ENCODE measurements around the gene MRPL20. TPM values are rescaled to one million over a fixed set of nuclear protein-coding genes. Genes with fewer than 3 reads are reported as not detected.
"Not testable (repeated sequence)": the region's sequence is repeated elsewhere in the genome, so short reads cannot be mapped to it uniquely, and the experiment has no call there.

MRPL20 gene
- polyA plus RNA-seq, 3 donors = 110 to 228 (median 190) TPM

DNA sequence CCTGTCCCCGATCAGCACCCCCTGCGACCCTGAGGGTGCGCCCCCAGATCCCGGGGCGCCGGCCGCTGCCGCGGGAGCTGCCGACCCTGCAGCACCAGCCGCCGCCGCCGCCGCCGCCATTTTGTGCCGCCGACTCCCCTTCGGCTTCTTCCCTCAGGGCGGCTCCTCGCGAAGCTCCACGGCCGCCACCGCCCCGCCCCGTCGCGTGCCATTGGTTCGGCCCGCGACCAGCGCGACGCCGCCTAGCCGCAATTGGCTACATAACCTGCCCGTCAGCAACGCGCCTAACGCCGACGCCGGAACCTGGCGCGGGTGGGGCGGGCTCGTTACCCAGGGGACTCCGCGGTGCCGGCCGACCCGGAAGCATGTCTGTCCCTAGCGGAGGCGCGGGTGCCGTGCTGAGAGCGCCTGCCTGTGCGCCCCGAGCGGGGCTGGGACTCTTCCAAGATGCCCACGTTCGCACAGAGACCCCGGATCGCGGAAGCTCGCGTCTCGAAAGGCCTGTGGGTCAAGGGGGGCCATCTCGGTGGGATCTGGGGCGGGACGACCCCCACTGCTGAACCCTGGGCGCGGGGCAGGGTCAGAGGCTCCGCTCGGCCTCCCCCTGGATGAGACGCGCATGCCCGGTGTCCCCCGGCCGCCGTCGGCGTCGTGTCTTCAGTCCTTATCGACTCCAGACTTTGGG is 7.8 kb downstream of the MRPL20 start, which contains the start of gene CCNL2:
TSS of gene CCNL2 (minus strand) at position 149 of the 685 bp plus-strand sequence. CDS start at position 120, 29 bp downstream.
- peak within 1 kb of the TSS; percentile 75 for H3K27ac ChIP-seq (ENCODE audit: low read depth, low read length)
- WGBS, 3 donors = 0 to 1% (median 0%) methylated on average over 70 to 85 of the region's 86 CpGs

DNA sequence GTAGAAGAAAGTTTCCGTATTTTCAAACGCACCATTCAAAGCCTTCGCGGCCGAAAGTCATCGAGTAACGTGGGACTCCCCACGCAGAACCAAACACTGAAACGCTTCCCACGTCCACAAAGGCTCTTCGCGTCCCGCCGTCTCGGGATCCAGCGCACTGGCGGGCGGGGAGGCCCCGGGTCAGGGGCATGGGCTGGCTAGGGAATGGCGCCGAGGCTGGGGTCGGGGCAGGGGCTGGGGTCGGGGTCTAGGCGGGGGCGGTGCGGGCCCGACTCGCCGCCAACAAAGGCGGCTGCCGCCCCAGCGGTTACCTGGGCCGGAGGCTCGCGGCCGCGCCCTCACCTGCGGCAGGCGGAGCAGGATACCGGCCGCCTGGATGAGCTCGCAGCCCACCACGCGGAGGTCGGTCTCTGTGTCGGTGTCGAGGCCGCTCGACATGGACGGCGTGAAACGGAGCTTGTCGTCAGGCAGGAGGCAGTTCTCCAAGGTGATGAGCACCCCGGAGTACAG is 8.4 kb downstream of the MRPL20 start:
- 0% methylated on average over 46 to 54 of the region's 54 CpGs for WGBS, 3 donors
- no peak overlapping the region for H3K27ac ChIP-seq (ENCODE audit: low read depth, low read length)

DNA sequence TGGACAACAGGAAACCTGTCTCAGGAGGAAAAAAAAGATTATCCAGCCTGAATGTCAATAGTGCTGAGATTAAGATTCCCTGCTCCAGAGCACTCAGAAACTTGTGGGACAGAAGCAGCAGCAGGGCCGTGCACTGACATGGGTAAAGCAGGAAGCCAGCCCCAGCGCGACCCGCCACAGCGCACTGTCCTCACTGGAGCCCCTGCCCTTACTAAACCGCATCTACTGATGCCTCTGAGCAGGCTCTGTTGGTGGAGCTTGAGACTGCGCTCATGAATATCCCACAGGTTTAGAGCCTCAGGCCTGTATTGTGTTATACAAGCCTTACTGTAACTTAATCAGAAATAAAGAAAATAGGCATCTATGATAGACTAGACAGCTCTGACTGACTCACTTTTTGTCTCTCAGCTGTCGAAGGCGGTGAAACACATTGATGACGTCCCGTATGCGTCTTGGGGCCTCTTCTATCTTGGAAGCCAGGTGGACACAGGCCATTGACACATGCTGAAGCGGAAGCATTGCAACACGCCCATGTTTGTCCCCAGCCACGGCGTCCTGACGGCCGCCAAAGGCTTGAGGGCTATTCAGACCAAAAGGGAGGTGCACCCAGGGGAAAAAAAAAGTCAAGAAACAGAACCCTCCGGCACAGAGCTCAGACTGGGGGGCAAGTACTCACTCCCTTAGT is 9.1 kb downstream of the MRPL20 start:
- 41 to 49% (median 44%) methylated on average over 17 to 19 of the region's 19 CpGs for whole genome bisulfite sequencing, 3 donors
- no peak overlapping the region for H3K27ac ChIP-seq (ENCODE audit: low read depth, low read length)

DNA sequence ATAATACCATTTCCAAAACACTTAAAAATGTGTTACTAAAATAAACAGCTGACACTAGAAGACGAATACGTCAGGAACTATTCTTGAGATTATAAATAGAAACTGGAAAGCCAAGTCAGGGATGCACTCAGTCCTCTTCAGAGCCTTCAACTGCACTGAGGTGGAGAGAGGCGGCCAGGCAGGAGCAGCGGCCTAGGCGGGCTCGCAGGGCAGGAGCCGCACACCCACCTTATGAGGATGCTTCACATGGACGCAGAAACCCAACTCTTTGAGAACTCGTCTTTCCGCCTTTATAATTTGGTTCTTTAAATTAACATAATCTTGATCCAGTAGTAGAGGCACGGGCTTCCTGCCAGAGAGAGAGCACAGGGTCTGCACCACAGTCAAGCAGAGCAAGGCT is 11.9 kb downstream of the MRPL20 start:
- H3K27ac ChIP-seq (ENCODE audit: low read depth, low read length) = no peak overlapping the region
- WGBS, 3 donors = 87 to 93% (median 92%) methylated on average over 11 of the region's 11 CpGs

DNA sequence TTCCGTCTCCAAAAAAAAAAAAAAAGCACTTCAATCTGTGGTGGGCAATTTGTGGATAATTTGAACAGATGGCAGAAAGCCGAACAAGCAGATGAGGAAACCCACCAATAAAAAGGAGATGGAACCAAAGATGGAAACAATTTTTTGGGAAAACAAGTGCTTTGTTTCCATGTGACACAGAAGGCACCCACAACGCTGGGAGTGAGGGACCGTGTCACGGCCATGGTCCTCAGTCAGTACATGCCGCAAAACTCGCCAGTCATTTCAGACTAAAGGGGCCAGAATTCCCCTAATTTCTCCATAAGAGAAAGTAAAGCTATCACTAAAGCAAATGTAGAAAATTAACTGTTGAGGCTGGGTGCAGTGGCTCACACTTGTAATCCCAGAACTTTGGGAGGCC is 13.0 kb downstream of the MRPL20 start:
- WGBS, 3 donors = 92 to 98% (median 97%) methylated on average over 7 of the region's 7 CpGs
- no peak overlapping the region for H3K27ac ChIP-seq (ENCODE audit: low read depth, low read length)

DNA sequence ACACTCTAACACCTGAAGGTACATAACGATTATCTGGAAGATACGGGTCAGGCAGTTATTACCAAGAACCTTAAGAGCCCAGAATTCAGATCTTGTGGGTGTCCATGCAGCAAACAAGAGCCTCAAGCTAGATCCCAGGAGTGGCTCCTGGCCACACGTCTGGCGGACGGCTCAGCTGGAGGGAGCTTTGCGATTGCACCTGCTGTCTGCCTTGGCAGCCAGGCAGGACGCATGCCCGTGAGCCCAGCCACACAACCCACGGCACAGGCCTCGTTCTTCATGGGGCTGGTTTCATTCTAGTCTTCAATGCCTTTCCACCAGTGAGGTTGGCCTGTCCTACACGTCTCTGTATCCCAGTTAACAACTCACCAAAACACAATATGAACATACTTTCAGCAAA is 13.7 kb downstream of the MRPL20 start:
- WGBS, 3 donors = 88 to 95% (median 91%) methylated on average over 11 of the region's 11 CpGs
- H3K27ac ChIP-seq (ENCODE audit: low read depth, low read length) = no peak overlapping the region

DNA sequence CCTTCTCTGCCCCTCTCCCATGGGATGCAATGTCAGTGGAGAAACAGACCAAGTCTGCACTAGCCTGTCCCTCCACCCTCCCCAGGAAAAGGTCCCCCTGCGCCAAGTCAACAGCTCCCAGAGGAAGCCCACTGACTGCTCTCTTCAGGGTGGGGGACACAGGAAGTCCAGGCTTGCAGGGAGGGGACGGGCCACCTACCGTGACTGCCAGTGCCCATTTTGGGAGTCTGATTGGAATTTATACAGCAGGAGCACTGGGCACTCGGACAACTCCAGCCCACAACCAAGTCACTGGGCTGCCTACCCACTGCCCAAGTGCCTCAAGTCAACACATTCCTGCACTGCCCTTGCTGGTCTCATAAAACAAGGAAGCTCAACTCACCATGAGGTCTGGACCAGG is 14.1 kb downstream of the MRPL20 start:
- no peak overlapping the region for H3K27ac ChIP-seq (ENCODE audit: low read depth, low read length)
- WGBS, 3 donors = 85 to 94% (median 93%) methylated on average over 4 of the region's 4 CpGs

DNA sequence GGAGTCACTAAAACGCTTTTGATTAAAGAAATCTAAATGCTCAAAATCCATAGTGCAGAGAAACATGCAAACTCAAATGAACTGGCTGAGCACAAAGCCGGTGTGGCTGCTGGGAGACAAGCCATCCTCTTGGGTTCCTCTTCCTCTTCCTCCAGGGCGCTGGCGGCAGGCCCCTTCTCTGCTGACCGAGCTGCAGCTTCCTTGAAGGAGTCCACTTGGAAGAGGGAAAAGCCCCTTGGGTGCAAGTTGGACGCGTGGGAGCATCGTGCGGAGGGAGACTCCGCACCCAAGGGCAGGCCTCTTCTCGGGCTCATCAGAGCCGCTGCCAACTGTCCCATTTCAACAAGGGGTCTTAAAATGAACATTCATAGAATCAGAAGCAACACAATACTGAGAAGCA is 15.9 kb downstream of the MRPL20 start:
- no peak overlapping the region for H3K27ac ChIP-seq (ENCODE audit: low read depth, low read length)
- WGBS, 3 donors = 72 to 88% (median 73%) methylated on average over 12 of the region's 12 CpGs

DNA sequence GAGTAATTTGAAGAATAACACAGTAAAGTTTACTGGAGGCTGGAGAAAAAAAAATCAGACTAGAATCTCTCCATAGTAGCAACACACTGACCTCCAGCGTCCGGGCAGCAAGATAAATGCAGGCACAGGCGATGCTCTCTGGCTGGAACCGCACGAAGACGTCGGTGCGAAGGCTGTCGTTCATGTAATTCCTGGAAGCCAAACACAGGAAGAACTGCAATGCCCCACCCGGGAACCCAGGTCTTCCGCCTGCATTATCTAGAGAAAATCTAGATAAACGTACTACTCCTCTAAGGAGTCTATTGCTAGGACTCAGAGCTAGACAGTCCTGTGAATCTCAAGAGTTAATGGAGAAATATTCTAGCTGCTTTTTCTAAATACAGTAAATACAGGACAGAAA is 16.4 kb downstream of the MRPL20 start:
- WGBS, 3 donors = 79 to 84% (median 83%) methylated on average over 12 of the region's 12 CpGs
- no peak overlapping the region for H3K27ac ChIP-seq (ENCODE audit: low read depth, low read length)

DNA sequence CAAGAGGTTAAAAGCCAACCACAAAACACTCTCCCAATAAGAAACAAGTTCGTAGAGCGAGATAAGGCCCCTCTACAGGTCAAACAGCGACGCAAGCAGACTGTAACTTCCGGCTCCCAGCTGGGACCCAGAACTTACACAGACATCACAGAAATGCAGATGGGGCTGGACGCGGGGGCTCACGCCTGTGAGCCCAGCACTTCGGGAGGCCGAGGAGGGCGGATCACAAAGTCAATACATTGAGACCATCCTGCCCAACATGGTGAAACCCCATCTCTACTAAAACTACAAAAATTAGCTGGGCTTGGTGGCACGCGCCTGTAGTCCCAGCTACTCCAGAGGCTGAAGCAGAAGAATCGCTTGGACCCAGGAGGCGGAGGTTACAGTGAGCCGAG is 19.0 kb downstream of the MRPL20 start:
- 94 to 99% (median 97%) methylated on average over 16 of the region's 16 CpGs for WGBS, 3 donors
- H3K27ac ChIP-seq (ENCODE audit: low read depth, low read length) = no peak overlapping the region

DNA sequence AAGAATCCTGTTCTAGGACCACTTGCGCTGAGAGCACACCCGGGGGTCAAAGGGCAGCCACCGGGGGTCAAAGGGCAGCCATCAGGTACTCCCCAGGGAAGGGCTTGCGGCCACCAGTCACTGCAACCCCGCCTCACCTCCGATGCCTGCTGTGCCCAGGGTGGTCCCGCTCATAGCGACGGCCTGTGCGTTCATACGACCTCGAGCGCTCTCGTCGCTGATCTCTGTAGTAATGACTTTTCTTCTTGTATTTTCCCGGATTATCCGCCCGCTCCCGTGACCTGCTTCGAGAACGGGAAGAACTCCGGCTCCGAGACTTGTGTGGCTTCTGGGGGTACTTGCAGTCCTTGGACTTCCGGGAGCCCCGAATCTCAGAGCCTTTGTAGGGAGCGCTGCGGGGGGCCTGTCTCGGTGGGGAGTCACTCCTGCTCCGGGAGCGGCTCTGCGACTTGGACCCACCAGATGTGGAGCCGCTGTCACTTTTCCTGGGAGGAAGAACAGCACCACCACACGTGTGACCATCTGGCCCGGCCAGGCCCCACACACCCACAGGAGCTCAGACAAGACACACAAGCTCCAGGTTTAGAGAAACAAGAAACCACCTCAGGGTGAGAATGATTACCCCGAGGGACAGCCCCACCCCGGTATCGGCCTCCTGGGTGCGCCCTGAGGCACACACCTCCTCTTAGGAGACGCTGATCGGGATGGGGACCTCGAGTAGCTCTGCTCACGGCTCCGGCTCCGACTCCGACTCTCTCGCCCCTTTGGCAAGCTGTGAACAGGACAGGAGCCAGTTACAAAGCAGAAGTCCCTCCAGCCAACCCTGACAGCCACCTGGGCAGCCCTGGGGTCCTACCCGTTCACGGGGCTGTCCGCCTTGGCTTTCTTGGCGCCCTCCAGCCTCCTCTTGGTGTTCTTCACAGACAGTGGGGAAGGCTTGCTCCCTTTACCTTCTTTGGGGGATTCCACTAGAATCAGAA is 19.7 kb downstream of the MRPL20 start:
- 96% methylated on average over 50 of the region's 50 CpGs for whole genome bisulfite sequencing, 3 donors
- H3K27ac ChIP-seq (ENCODE audit: low read depth, low read length) = no peak overlapping the region

DNA sequence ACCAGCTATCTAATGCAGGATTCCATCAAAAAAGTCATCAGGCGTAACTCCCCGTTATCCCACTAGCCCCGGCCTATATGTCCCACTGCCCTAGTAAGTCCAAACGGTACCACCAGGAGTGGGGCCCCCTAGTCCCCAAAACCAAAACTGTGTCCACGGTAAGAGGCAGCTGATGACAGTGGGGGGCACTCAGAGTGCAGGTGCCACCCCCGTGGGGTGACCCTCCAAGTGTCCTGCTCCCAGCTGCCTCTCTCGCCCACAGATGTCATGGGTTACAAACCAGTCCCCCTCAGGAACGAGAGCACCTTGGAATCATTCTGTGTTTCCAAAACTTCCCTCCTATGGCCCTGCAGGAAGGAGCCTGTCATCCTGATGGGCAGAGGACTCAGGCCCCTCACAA is 21.2 kb downstream of the MRPL20 start:
- 89 to 93% (median 89%) methylated on average over 8 of the region's 8 CpGs for WGBS, 3 donors
- no peak overlapping the region for H3K27ac ChIP-seq (ENCODE audit: low read depth, low read length)

DNA sequence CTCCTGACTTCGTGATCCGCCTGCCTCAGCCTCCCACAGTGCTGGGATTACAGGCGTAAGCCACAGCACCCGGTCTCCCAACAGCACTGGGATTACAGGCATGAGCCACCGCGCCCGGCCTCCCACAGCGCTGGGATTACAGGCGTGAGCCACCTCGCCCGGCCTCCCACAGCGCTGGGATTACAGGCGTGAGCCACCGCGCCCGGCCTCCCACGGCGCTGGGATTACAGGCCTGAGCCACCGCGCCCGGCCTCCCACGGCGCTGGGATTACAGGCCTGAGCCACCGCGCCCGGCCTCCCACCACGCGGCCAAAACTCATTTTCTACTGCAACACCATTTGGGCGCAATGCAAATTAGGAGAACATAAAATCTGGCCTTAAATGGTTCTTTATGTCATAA is 21.8 kb downstream of the MRPL20 start:
- WGBS, 3 donors = 95% methylated on average over 29 of the region's 29 CpGs
- H3K27ac ChIP-seq (ENCODE audit: low read depth, low read length) = not testable (repeated sequence)

DNA sequence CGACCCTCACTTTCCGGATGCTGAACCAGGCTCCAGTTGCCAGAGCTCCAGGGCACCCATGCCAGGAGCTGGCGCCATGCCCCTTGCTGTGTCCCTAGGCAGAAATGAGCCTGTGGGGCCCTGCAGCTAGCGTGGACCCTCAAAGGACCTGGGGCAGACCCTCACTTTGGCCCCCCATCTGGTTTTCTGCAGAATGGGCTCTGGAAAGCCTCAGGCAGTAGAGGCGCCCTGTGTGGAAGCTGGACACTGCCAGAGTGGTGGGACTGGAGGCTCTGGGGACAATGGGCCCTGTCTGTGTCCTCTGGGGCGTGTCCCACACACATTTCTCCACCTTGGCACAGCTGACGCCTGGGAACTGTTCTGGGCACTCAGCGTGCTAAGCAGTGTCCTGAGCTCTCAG is 25.8 kb downstream of the MRPL20 start:
- no peak overlapping the region for H3K27ac ChIP-seq (ENCODE audit: low read depth, low read length)
- 80 to 84% (median 83%) methylated on average over 8 of the region's 8 CpGs for WGBS, 3 donors

DNA sequence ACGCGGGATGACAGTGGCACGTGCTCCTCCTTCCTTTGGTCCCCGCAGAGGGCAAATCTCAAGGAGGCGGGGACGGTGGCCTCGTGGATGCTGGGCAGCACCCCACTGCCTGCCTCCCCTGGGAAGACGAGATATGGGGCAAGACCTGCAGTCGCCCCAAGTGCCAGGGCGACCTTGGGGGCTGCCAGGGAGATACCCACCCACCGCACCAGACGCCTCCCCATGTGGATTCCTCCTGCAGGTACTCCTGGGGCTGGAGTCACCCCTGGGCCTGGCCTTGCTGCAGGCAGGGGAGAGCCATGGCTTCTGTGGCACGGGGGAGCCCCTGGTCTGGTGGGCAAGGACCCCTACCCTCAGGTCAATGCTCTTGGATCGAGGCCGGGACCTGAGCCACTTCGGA is 26.2 kb downstream of the MRPL20 start:
- WGBS, 3 donors = 88 to 94% (median 93%) methylated on average over 10 to 16 of the region's 16 CpGs

DNA sequence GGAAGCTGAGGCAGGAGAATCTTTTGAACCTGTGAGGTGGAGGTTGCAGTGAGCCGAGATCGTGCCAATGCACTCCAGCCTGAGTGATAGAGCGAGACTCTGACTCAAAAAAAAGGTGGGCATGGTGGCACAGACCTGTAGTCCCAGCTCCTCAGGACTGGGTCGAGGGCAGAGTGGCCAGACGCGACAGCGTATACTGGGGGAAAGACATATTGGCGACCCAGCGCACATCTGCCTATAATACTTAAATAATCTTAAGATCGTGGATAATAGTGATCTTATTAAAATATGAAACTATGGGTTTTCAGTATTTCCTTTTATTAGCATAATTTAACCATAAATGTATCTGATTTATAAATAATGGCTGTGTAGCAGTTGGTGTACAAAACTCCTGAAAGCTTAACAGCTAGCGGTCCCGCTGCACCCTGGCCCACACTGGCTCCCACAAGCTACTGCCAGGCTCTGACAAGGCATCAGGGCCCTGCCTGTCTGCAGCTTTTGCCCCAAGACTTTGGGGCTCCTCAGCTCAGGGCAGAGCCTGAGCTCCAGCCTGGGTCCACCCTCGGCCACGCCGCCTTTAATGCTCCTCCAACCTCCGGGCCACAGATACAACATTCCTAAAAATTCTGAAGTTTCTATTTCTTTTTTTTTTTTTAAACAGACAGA is 29.4 kb downstream of the MRPL20 start:
- H3K27ac ChIP-seq (ENCODE audit: low read depth, low read length) = no peak overlapping the region
- WGBS, 3 donors = 95 to 96% (median 96%) methylated on average over 16 of the region's 16 CpGs

More for the DNA sequence above, 26.2 kb downstream of the MRPL20 start:
- H3K27ac ChIP-seq (ENCODE audit: low read depth, low read length) = no peak overlapping the region

DNA sequence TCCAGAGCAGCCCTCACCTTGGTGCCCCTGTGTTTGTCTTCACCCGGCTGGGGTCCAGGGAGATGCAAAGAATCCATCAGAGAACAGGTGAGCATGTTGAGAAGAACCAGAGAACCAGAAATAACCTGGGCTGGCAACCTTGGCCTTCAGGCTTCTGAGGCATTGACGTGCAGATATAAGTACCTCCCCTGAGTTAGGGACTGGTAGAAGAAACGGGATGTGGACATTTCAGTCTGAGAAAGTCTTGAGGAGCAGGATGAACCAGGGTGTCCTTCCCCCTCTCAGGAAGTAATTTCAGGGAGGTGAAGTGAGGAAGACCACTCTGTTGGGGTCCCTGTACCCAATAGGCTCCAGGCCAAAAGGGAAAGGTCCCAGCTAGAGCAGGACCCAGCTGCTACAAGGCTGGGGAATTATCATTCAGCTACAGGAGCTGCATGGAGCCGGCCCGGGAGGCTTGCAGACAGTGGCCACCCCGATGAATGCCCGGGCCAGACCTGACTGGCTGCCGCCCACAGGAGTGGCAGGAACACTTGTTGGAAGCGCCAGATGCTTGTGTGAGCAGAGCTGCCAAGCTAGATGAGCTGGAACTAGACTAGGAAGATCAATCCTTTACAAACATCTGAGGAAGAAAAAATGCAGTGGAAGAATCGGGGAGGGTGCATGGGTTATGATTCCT is 30.4 kb downstream of the MRPL20 start:
- no peak overlapping the region for H3K27ac ChIP-seq (ENCODE audit: low read depth, low read length)
- 85 to 90% (median 87%) methylated on average over 10 of the region's 10 CpGs for WGBS, 3 donors

Data from adipose tissue (tissue), 3 donors.